Endothelial cell of umbilical vein (primary cell): ENCODE measurements around the gene WBP2. TPM values are rescaled to one million over a fixed set of nuclear protein-coding genes. Genes with fewer than 3 reads are reported as not detected.

Source experiments
- Bru-seq: library from RNA; stranded (reverse); fragments of 400-500 nt; gene quantifications from one replicate; lab custom pipeline; 2021; lab: Mats Ljungman, UMichigan
- BruChase-seq, 2 experiments: library from RNA; stranded (reverse); fragments of 400-500 nt; gene quantifications; one replicate each; lab custom pipeline; 2021; lab: Mats Ljungman, UMichigan
- BruUV-seq: library from RNA; stranded (reverse); fragments of 400-500 nt; replicated peaks from 2 replicates; lab custom pipeline; 2021; lab: Mats Ljungman, UMichigan
- CTCF ChIA-PET: fragments of 300-600, 350-600 bp; sonication (Branson Sonifier 250); formaldehyde crosslinking; loops from one replicate; lab custom pipeline; 2021; ENCODE audit warnings: antibody characterized with exemption, inconsistent platforms; lab: Charles Lee
- POLR2A ChIA-PET: fragments of 300-600, 350-600 bp; sonication (Branson Sonifier 250); formaldehyde crosslinking; loops from one replicate; lab custom pipeline; 2021; ENCODE audit warnings: antibody characterized with exemption, inconsistent platforms; lab: Charles Lee
- DNase-seq: peaks from one replicate; pipeline ENCODE4 v3.0.0-alpha.2; 2011; ENCODE audit warnings: low read depth, low spot score
- FAIRE-seq: peaks from 2 replicates; lab custom pipeline; 2011; peaks lifted over from hg19 to GRCh38; lab: Jason Lieb, UNC
- H2AFZ ChIP-seq: 2 replicates; pipeline ENCODE4 v1.6.0; 2012; ENCODE audit warnings: low read depth, low read length, control low read depth, inconsistent platforms
- H3K27ac ChIP-seq: 2 replicates; pipeline ENCODE4 v1.5.1; 2011; ENCODE audit warnings: low read depth, mild to moderate bottlenecking, control low read depth, low read length, moderate library complexity; ENCODE audit not compliant: insufficient read depth
- H3K27me3 ChIP-seq, 2 experiments: 2 replicates each; pipeline versions ENCODE4 v1.6.0 to v1.6.1; 2011; ENCODE audit warnings: low read length in 2 of 2, mixed read lengths in 1 of 2; ENCODE audit not compliant: control insufficient read depth in 2 of 2, insufficient read depth in 2 of 2
- H3K36me3 ChIP-seq, 2 experiments: 2 replicates in 1 of 2; 3 replicates in 1 of 2; pipeline ENCODE4 v1.5.1; 2011; ENCODE audit warnings: low read length in 2 of 2, mild to moderate bottlenecking in 1 of 2, moderate library complexity in 1 of 2; ENCODE audit not compliant: control insufficient read depth in 2 of 2, insufficient read depth in 2 of 2; ENCODE audit errors: extremely low read depth in 1 of 2
- H3K4me1 ChIP-seq: 3 replicates; pipeline ENCODE4 v1.5.1; 2011; ENCODE audit warnings: mild to moderate bottlenecking, low read length; ENCODE audit not compliant: control insufficient read depth, insufficient read depth; ENCODE audit errors: extremely low read depth
- H3K4me2 ChIP-seq: 2 replicates; pipeline ENCODE4 v1.6.1; 2011; ENCODE audit warnings: low read length, control low read depth, mixed read lengths; ENCODE audit not compliant: insufficient read depth
- H3K4me3 ChIP-seq, 3 experiments: fragments of 200-600 bp in 1 of 3; sonication (generic), shearing (Covaris generic) in 1 of 3; replicated peaks in 1 of 3; 2 replicates each; pipeline ENCODE4 v1.5.1; 2011 to 2016; ENCODE audit warnings: control low read depth in 3 of 3, low read length in 3 of 3, mild to moderate bottlenecking in 2 of 3, inconsistent platforms in 1 of 3, low read depth in 1 of 3, moderate library complexity in 1 of 3; ENCODE audit not compliant: insufficient read depth in 1 of 3
- H3K79me2 ChIP-seq: 2 replicates; pipeline ENCODE4 v1.6.0; 2012; ENCODE audit warnings: low read length, inconsistent platforms; ENCODE audit not compliant: control insufficient read depth, insufficient read depth
- H3K9ac ChIP-seq: replicated peaks from 2 replicates; pipeline ENCODE3; 2011; ENCODE audit warnings: low read length, control low read depth; ENCODE audit not compliant: insufficient read depth; ENCODE audit errors: extremely low read depth
- H3K9me1 ChIP-seq: replicated peaks from 3 replicates; pipeline ENCODE4 v1.6.0; 2011; ENCODE audit warnings: mild to moderate bottlenecking, low read length; ENCODE audit not compliant: control insufficient read depth, insufficient read depth; ENCODE audit errors: extremely low read depth
- H3K9me3 ChIP-seq: replicated peaks from 2 replicates; pipeline ENCODE4 v1.5.1; 2012; ENCODE audit warnings: low read length, inconsistent platforms; ENCODE audit not compliant: control insufficient read depth, insufficient read depth
- H4K20me1 ChIP-seq: replicated peaks from 2 replicates; pipeline ENCODE3; 2011; ENCODE audit warnings: mild to moderate bottlenecking, low read length; ENCODE audit not compliant: control insufficient read depth, insufficient read depth; ENCODE audit errors: extremely low read depth
- EZH2 ChIP-seq: IDR thresholded peaks from 2 replicates; pipeline ENCODE4 v1.6.1; 2012; ENCODE audit warnings: borderline replicate concordance, low read depth, mild to moderate bottlenecking, moderate library complexity, low read length, inconsistent platforms; ENCODE audit not compliant: severe bottlenecking
- FOS ChIP-seq: IDR thresholded peaks from 2 replicates; pipeline ENCODE4 v1.6.1; 2011; ENCODE audit warnings: mild to moderate bottlenecking, low read length, moderate library complexity, borderline replicate concordance; ENCODE audit not compliant: insufficient read depth
- GATA2 ChIP-seq: IDR thresholded peaks from 2 replicates; pipeline ENCODE4 v1.7.0; 2011; ENCODE audit warnings: low read depth, mild to moderate bottlenecking, moderate library complexity, mixed read lengths, low read length; ENCODE audit not compliant: insufficient read length, insufficient read depth
- JUN ChIP-seq: IDR thresholded peaks from 2 replicates; pipeline ENCODE4 v1.6.1; 2011; ENCODE audit warnings: borderline replicate concordance, low read depth; ENCODE audit not compliant: insufficient read length, insufficient read depth
- MYC ChIP-seq: IDR thresholded peaks from one replicate; pipeline ENCODE4 v1.6.1; 2011; ENCODE audit warnings: mild to moderate bottlenecking, low read depth, low read length
- POLR2A ChIP-seq: IDR thresholded peaks from 2 replicates; pipeline ENCODE4 v1.6.1; 2012; ENCODE audit warnings: low read depth, mild to moderate bottlenecking, control low read depth, low read length
- POLR2AphosphoS5 ChIP-seq: IDR thresholded peaks from 2 replicates; pipeline ENCODE4 v1.6.1; 2012; ENCODE audit warnings: low read depth, mild to moderate bottlenecking, control low read depth, low read length, moderate library complexity; ENCODE audit not compliant: insufficient read depth
- dilution Hi-C: fragments of 300-500 bp; cut with MboI; formaldehyde crosslinking; loops from one replicate; pipeline ENCODE4 v1.15.0; 2019; ENCODE audit warnings: low sequenced_read_pairs; ENCODE audit not compliant: extremely low pct_ligation_motif_present
- intact Hi-C: fragments of 100-400 bp; cut with micrococcal nuclease; formaldehyde crosslinking; loops from one replicate; pipeline ENCODE4 v1.10.0; 2022
- long read RNA-seq: library from polyadenylated mRNA; stranded (forward); transcript quantifications from one replicate; pipeline ENCODE4 v2.0.0, GENCODE V29; 2021
- polyA minus RNA-seq, 3 experiments: library from RNA; depleted of rRNA, polyadenylated mRNA; stranded (reverse); fragments of >200 nt; gene quantifications; 1 replicate in 1 of 3; 2 replicates in 2 of 3; pipeline ENCODE4 v1.2.3, GENCODE V29; 2011
- polyA plus RNA-seq, 4 experiments: library from polyadenylated mRNA; depleted of rRNA in 3 of 4; stranded (reverse) in 3 of 4; unstranded in 1 of 4; fragments of >200 nt; gene quantifications; 2 replicates each; pipeline versions ENCODE4 v1.2.1 to v1.2.3, GENCODE V29; 2011 to 2012; ENCODE audit warnings: missing spikeins in 1 of 4
- total RNA-seq: library from RNA; stranded (reverse); gene quantifications from 2 replicates; pipeline ENCODE4 v1.2.3, GENCODE V29; 2021
- TF ChIP-seq, protein P1 (sequence below), 2 donors: IDR thresholded peaks; 1 replicate in 1 of 2; 2 replicates in 1 of 2; pipeline ENCODE4 v1.5.1; 2011; ENCODE audit warnings: low read length in 2 of 2, mild to moderate bottlenecking in 2 of 2, moderate library complexity in 2 of 2, control low read depth in 1 of 2, inconsistent platforms in 1 of 2, low read depth in 1 of 2; ENCODE audit not compliant: insufficient read depth in 1 of 2; ENCODE audit errors: extremely low read depth in 1 of 2
- TF ChIP-seq, protein P2 (sequence below): IDR thresholded peaks from 2 replicates; pipeline ENCODE4 v1.6.1; 2011; ENCODE audit not compliant: insufficient read depth, insufficient read length

The WBP2 gene
- 120 and 126 TPM in 2 replicates for total RNA-seq
- polyA plus RNA-seq, result 81.5 and 104 TPM in 2 replicates
- polyA plus RNA-seq (2011; cell fraction: cytosol; rRNA removed), result 35.6 and 46.5 TPM in 2 replicates
- 76.5 and 76.7 TPM in 2 replicates for polyA plus RNA-seq (2011; cell fraction: nucleus; rRNA removed)
- 99.5 and 124 TPM in 2 replicates for polyA plus RNA-seq (2012)
- polyA minus RNA-seq, result 71.7 and 72.7 TPM in 2 replicates
- polyA minus RNA-seq (2011; cell fraction: cytosol; rRNA and poly(A)+ RNA removed), result 28.6 TPM
- 52.0 and 56.1 TPM in 2 replicates for polyA minus RNA-seq (2011; cell fraction: nucleus; rRNA and poly(A)+ RNA removed)
- Bru-seq, nascent RNA, result percentile 66 among the genes with signal in this experiment
- BruChase-seq, experiment 1, labeled RNA remaining after a 6-hour chase, result percentile 93 among the genes with signal in this experiment
- BruChase-seq, experiment 2, labeled RNA remaining after a 2-hour chase, result percentile 80 among the genes with signal in this experiment
- long read RNA-seq, transcript WBP2-201 (8 exons, 1,944 nt), result major isoform, 105 of 161 reads
- long read RNA-seq, partial matches to known transcripts, result 16 of 161 reads
- long read RNA-seq, other reads (novel, unspliced or antisense), result 36 of 161 reads

DNA sequence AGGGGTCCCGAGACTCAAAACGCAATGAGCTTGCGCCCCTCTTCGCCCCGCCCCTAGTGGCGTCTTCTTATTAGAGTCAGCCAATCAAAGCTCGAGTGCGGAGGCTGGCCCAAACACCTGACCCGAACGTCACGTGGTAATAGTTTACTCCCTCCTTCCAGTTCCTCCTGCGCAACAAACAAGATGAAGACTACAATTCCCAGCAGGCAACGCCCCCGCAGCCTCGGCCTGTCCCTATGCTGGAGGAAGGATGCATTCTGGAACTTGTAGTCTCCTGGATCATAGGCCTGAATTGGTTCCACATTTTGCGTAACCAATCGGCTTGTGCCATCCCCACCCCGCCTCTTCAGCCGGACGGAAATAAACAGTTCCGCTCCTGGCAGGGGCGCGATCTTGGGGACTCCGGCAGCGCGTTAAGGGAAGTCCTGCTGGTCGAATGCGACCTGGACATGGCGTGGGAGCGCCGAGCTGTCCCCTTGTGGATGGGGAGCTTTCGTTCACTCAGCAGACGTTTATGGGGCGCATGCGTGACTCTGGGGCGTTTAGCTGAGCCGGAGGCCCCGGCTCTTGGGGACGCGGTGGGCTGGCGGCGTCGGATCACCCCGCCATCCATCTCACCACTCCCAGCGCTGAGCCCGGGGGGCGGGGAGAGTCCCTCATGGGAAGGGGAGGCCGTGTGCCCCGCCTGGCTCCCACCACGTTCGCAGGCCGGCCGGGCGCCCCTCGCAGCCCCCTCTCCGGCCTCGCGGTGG, at the start of gene WBP2:
WBP2 (minus strand) TSS at position 26 of the 752 bp plus-strand sequence. CDS start 38 bp downstream, outside the sequence.
- Histone ChIP-seq H3K4me1 (peaks cover 39% of the 10 kb centered on the region), H3K27ac (peak within 1 kb of the TSS; percentile 89), H4K20me1 (no peaks in the 10 kb centered on the region), H3K9ac (peak within 1 kb of the TSS; percentile 83), H3K36me3 (peaks cover 0 to 11% of the 10 kb centered on the region in 2 experiments), H3K9me3 (no peaks in the 10 kb centered on the region), H3K9me1 (no peaks in the 10 kb centered on the region), H3K79me2 (peaks cover 13% of the 10 kb centered on the region), H3K4me3 (peak within 1 kb of the TSS; percentile 19 to 76 (median 75)), H3K4me2 (peak within 1 kb of the TSS; percentile 84), H2AFZ (peak within 1 kb of the TSS; percentile 13), H3K27me3 (no peaks in the 10 kb centered on the region)
- peak; percentile 99 for FAIRE-seq
- POLR2A ChIA-PET, result interaction anchor here (0.6 to 2.8 kb wide), 10 partner anchors 17 to 219 kb away, joined by 3 to 23 read pairs (median 6); partner anchors contain the start of genes FBF1 and GALR2
- DNase-seq, result peak; percentile 100
- TSS peak; percentile 71 for BruUV-seq
- dilution Hi-C loops, result no loop called here
- no peak for TF ChIP-seq FOS
- TF ChIP-seq JUN, result no peak
- no peak for TF ChIP-seq GATA2
- TF ChIP-seq POLR2AphosphoS5, result peak; percentile 83
- TF ChIP-seq, protein P1, sequence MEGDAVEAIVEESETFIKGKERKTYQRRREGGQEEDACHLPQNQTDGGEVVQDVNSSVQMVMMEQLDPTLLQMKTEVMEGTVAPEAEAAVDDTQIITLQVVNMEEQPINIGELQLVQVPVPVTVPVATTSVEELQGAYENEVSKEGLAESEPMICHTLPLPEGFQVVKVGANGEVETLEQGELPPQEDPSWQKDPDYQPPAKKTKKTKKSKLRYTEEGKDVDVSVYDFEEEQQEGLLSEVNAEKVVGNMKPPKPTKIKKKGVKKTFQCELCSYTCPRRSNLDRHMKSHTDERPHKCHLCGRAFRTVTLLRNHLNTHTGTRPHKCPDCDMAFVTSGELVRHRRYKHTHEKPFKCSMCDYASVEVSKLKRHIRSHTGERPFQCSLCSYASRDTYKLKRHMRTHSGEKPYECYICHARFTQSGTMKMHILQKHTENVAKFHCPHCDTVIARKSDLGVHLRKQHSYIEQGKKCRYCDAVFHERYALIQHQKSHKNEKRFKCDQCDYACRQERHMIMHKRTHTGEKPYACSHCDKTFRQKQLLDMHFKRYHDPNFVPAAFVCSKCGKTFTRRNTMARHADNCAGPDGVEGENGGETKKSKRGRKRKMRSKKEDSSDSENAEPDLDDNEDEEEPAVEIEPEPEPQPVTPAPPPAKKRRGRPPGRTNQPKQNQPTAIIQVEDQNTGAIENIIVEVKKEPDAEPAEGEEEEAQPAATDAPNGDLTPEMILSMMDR (IDR thresholded peaks at IDR 0.05; ENCODE audit: extremely low read depth in 1 of 2, insufficient read depth in 1 of 2, low read depth in 1 of 2, low read length in 2 of 2), result peak; percentile 42 to 54
- no peak for TF ChIP-seq MYC
- TF ChIP-seq EZH2, result no peak
- peak; percentile 81 for TF ChIP-seq POLR2A
- TF ChIP-seq, protein P2, sequence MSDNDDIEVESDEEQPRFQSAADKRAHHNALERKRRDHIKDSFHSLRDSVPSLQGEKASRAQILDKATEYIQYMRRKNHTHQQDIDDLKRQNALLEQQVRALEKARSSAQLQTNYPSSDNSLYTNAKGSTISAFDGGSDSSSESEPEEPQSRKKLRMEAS, result peak; percentile 93
- CTCF ChIA-PET, result interaction anchor here (0.7 to 11.3 kb wide), 18 partner anchors 9 to 586 kb away, joined by 3 to 241 read pairs (median 6); partner anchors contain the start of genes MRPL38, TRIM47 and TRIM65
- intact Hi-C loops, result loop anchor here (1.0 to 2.0 kb wide), 6 partner anchors 10 to 71 kb away; partner anchors contain the start of genes TRIM65 and UNK
